K562 (cell line): ENCODE data around the gene ZFYVE21. TPM values are rescaled to one million over a fixed set of nuclear protein-coding genes. Genes with fewer than 3 reads are reported as not detected.

Source experiments
- ATAC-seq: fragments of 200-7000 bp; cut with Tn5 transposase; 3 replicates; pipeline ENCODE4 v1.9.1; 2020; ENCODE audit warnings: moderate library complexity
- BruUV-seq: library from RNA; stranded (reverse); fragments of 400-500 nt; replicated peaks from 2 replicates; lab custom pipeline; 2021; lab: Mats Ljungman, UMichigan
- CTCF ChIA-PET: fragments of 300-600 bp; formaldehyde crosslinking; extraction: SDS; loops from one replicate; lab custom pipeline; 2021; ENCODE audit warnings: low intra/inter-chr PET ratio; lab: Yijun Ruan, JAX
- POLR2A ChIA-PET: fragments of 300-600, 350-650 bp; sonication (Branson Sonifier 250); formaldehyde crosslinking; extraction: SDS; loops from one replicate; lab custom pipeline; 2021; ENCODE audit warnings: antibody characterized with exemption, inconsistent platforms; lab: Yijun Ruan, JAX
- DNase-seq, 4 experiments: peaks; one replicate each; pipeline versions ENCODE4 v3.0.0 to v3.0.0-alpha.2; 2011 to 2018; ENCODE audit warnings: low spot score in 3 of 4, mixed read lengths in 3 of 4; ENCODE audit errors: extremely low read depth in 1 of 4
- FAIRE-seq: peaks from 2 replicates; lab custom pipeline; 2011; peaks lifted over from hg19 to GRCh38; lab: Jason Lieb, UNC
- H2AFZ ChIP-seq: 2 replicates; pipeline ENCODE4 v1.6.0; 2011; ENCODE audit warnings: low read depth, low read length, control low read depth, inconsistent platforms
- H3K27ac ChIP-seq: fragments of 200-600 bp; 3 replicates; pipeline ENCODE4 v1.8.0; 2011; ENCODE audit warnings: low read depth, mild to moderate bottlenecking, control low read depth, inconsistent platforms, low read length, moderate library complexity, mixed read lengths; ENCODE audit errors: extremely low read depth
- H3K27me3 ChIP-seq, 2 experiments: fragments of 300-600 bp in 1 of 2; 2 replicates in 1 of 2; 3 replicates in 1 of 2; pipeline versions ENCODE4 v1.6.0 to v1.8.0; 2011; ENCODE audit warnings: inconsistent platforms in 2 of 2, low read length in 2 of 2, mild to moderate bottlenecking in 1 of 2, mixed read lengths in 1 of 2, moderate library complexity in 1 of 2; ENCODE audit not compliant: control insufficient read depth in 2 of 2, insufficient read depth in 2 of 2
- H3K36me3 ChIP-seq: fragments of 300-600 bp; 3 replicates; pipeline ENCODE4 v1.8.0; 2011; ENCODE audit warnings: mild to moderate bottlenecking, low read length, inconsistent platforms; ENCODE audit not compliant: control insufficient read depth, insufficient read depth
- H3K4me1 ChIP-seq, 2 experiments: fragments of 200-600 bp in 1 of 2; replicated peaks in 1 of 2; 2 replicates in 1 of 2; 3 replicates in 1 of 2; pipeline versions ENCODE4 v1.5.1 to v1.8.0; 2011; ENCODE audit warnings: inconsistent platforms in 2 of 2, low read length in 2 of 2, mild to moderate bottlenecking in 1 of 2, mixed read lengths in 1 of 2, moderate library complexity in 1 of 2; ENCODE audit not compliant: control insufficient read depth in 2 of 2, insufficient read depth in 2 of 2
- H3K4me2 ChIP-seq: 2 replicates; pipeline ENCODE4 v1.6.1; 2011; ENCODE audit warnings: low read length, control low read depth, inconsistent platforms, mixed read lengths; ENCODE audit not compliant: insufficient read depth
- H3K4me3 ChIP-seq: fragments of 200-600 bp; sonication (generic), shearing (Covaris generic); 2 replicates; pipeline ENCODE4 v1.5.1; 2016; ENCODE audit warnings: control low read depth, inconsistent platforms
- H3K79me2 ChIP-seq: fragments of 200-600 bp; 3 replicates; pipeline ENCODE4 v1.8.0; 2011; ENCODE audit warnings: low read length, inconsistent platforms; ENCODE audit not compliant: control insufficient read depth, insufficient read depth
- H3K9ac ChIP-seq, 2 experiments: 2 replicates each; pipeline versions ENCODE4 v1.6.0 to v1.6.1; 2011; ENCODE audit warnings: low read depth in 2 of 2, low read length in 2 of 2, control low read depth in 1 of 2, inconsistent platforms in 1 of 2, mild to moderate bottlenecking in 1 of 2, mixed read lengths in 1 of 2; ENCODE audit not compliant: insufficient read depth in 1 of 2
- H3K9me1 ChIP-seq: one replicate; pipeline ENCODE4 v1.6.0; 2011; ENCODE audit warnings: inconsistent platforms, mild to moderate bottlenecking, low read length, moderate library complexity; ENCODE audit not compliant: control insufficient read depth, insufficient read depth
- H3K9me3 ChIP-seq: replicated peaks from 2 replicates; pipeline ENCODE4 v1.5.1; 2011; ENCODE audit warnings: low read depth, low read length, inconsistent platforms; ENCODE audit not compliant: control insufficient read depth, insufficient read depth
- H4K20me1 ChIP-seq: replicated peaks from 2 replicates; pipeline ENCODE4 v1.6.1; 2011; ENCODE audit warnings: low read length, inconsistent platforms, mixed read lengths; ENCODE audit not compliant: control insufficient read depth, insufficient read depth
- COPS2 ChIP-seq: fragments of 450-650 bp; conservative IDR thresholded peaks from 2 replicates; pipeline ENCODE4 v1.6.1; 2016; ENCODE audit warnings: mild to moderate bottlenecking, moderate library complexity
- ELF2 ChIP-seq: fragments of 250-450 bp; sonication (Bioruptor Pico); IDR thresholded peaks from 2 replicates; pipeline ENCODE4 v1.5.0; 2021; ENCODE audit warnings: mild to moderate bottlenecking
- FIP1L1 ChIP-seq: fragments of 200-400 bp; formaldehyde crosslinking; IDR thresholded peaks from 2 replicates; pipeline ENCODE4 v1.6.1; 2018; ENCODE audit warnings: mild to moderate bottlenecking, low read depth, low read length; ENCODE audit not compliant: poor library complexity, severe bottlenecking
- NFYB ChIP-seq: IDR thresholded peaks from 2 replicates; pipeline ENCODE4 v1.6.1; 2011; ENCODE audit warnings: mild to moderate bottlenecking, moderate library complexity; ENCODE audit not compliant: insufficient read length; ENCODE audit errors: extremely low read depth
- NRF1 ChIP-seq, 2 experiments: fragments of 450-650 bp; IDR thresholded peaks in 1 of 2; conservative IDR thresholded peaks in 1 of 2; 2 replicates each; pipeline ENCODE4 v1.6.1; 2014; ENCODE audit warnings: mild to moderate bottlenecking in 2 of 2
- SIRT6 ChIP-seq: IDR thresholded peaks from one replicate; pipeline ENCODE4 v1.6.1; 2012; ENCODE audit warnings: low read depth, mild to moderate bottlenecking, control low read depth, inconsistent platforms, low read length, moderate library complexity
- SMARCC2 ChIP-seq: fragments of 450-650 bp; IDR thresholded peaks from 2 replicates; pipeline ENCODE4 v1.6.1; 2017; ENCODE audit warnings: antibody characterized with exemption, moderate library complexity, mild to moderate bottlenecking, low read depth
- SNRNP70 ChIP-seq: fragments of 200-400 bp; formaldehyde crosslinking; optimal IDR thresholded peaks from 2 replicates; pipeline ENCODE3; 2017; ENCODE audit warnings: low read depth, low read length
- TAF15 ChIP-seq: fragments of 200-400 bp; formaldehyde crosslinking; IDR thresholded peaks from 2 replicates; pipeline ENCODE4 v1.6.1; 2017; ENCODE audit warnings: mild to moderate bottlenecking, low read depth, low read length, moderate library complexity
- TEAD2 ChIP-seq: fragments of 450-650 bp; IDR thresholded peaks from 2 replicates; pipeline ENCODE4 v1.6.1; 2016; ENCODE audit warnings: missing genetic modification characterization, control low read depth, missing compliant biosample characterization
- ZBED1 ChIP-seq: IDR thresholded peaks from 2 replicates; pipeline ENCODE4 v1.6.1; 2014
- ZBTB17 ChIP-seq: fragments of 450-650 bp; formaldehyde crosslinking; IDR thresholded peaks from 2 replicates; pipeline ENCODE4 v1.4.0; 2020; ENCODE audit warnings: mild to moderate bottlenecking
- ZKSCAN1 ChIP-seq: fragments of 150-350 bp; IDR thresholded peaks from 2 replicates; pipeline ENCODE4 v1.6.1; 2016; ENCODE audit warnings: low read depth, low read length
- ZNF224 ChIP-seq: sonication (generic); formaldehyde crosslinking; IDR thresholded peaks from 2 replicates; pipeline ENCODE4 v1.8.0; 2022; ENCODE audit warnings: mild to moderate bottlenecking, missing genetic modification reagents
- ZNF699 ChIP-seq: fragments of 250-450 bp; sonication (Bioruptor Pico); IDR thresholded peaks from 2 replicates; pipeline ENCODE4 v1.8.0; 2021; ENCODE audit warnings: mild to moderate bottlenecking, moderate library complexity; ENCODE audit not compliant: insufficient replicate concordance
- ZNF717 ChIP-seq: fragments of 250-450 bp; sonication (Bioruptor Pico); IDR thresholded peaks from 2 replicates; pipeline ENCODE4 v1.5.0; 2021
- WGBS: fragments of 100-300 bp; shearing (Covaris generic); methylation state at CpG from one replicate; pipeline ENCODE4 v1.1.6; 2016; ENCODE audit warnings: low coverage, mixed read lengths; ENCODE audit not compliant: insufficient coverage; ENCODE audit errors: missing lambda C conversion rate; 5-methylcytosine and 5-hydroxymethylcytosine counted together
- in situ Hi-C: fragments of 300-500 bp; cut with MboI; formaldehyde crosslinking; loops from 4 replicates; pipeline ENCODE4 v1.15.0; 2018; ENCODE audit warnings: inconsistent platforms, mixed read lengths
- intact Hi-C: fragments of 100-400 bp; cut with micrococcal nuclease; formaldehyde crosslinking; loops from 2 replicates; pipeline ENCODE4 v1.14.2; 2022
- polyA plus RNA-seq, 8 experiments: library from polyadenylated mRNA; depleted of rRNA in 4 of 8; stranded (reverse) in 5 of 8; unstranded in 3 of 8; fragments of >200 nt; fragmentation: Nextera tagmentation in 2 of 8; fragmentation: Illumina TruSeq in 1 of 8; extraction: Ambion mirVana in 2 of 8; extraction: Trizol in 1 of 8; gene quantifications; 2 replicates each; pipeline versions ENCODE4 v1.2.1 to v1.2.3, GENCODE V29; 2011 to 2014; ENCODE audit warnings: inconsistent platforms in 1 of 8, missing spikeins in 1 of 8
- total RNA-seq, 7 experiments: library from RNA; depleted of rRNA in 6 of 7; stranded (reverse); fragments of >200 nt in 6 of 7; fragmentation: Illumina TruSeq in 2 of 7; extraction: Trizol in 2 of 7; gene quantifications; 2 replicates each; pipeline versions ENCODE4 v1.2.1 to v1.2.3, GENCODE V29; 2011 to 2021; ENCODE audit warnings: low replicate concordance in 1 of 7
- TF ChIP-seq, protein P1 (sequence below): fragments of 450-650 bp; conservative IDR thresholded peaks from 2 replicates; pipeline ENCODE4 v1.6.1; 2016; ENCODE audit warnings: missing genetic modification characterization, low read depth, mild to moderate bottlenecking, missing compliant biosample characterization, moderate library complexity
- TF ChIP-seq, protein P2 (sequence below): fragments of 450-650 bp; IDR thresholded peaks from one replicate; pipeline ENCODE4 v1.6.1; 2018; ENCODE audit warnings: mild to moderate bottlenecking, moderate library complexity; ENCODE audit not compliant: partially characterized antibody

Gene ZFYVE21
- total and polyA plus RNA-seq, 9 of the 15 experiments (the other 6 are each of a cell fraction or from before 2014, with no cell fraction given): 0.90 to 23.1 (median 15.6) TPM

DNA sequence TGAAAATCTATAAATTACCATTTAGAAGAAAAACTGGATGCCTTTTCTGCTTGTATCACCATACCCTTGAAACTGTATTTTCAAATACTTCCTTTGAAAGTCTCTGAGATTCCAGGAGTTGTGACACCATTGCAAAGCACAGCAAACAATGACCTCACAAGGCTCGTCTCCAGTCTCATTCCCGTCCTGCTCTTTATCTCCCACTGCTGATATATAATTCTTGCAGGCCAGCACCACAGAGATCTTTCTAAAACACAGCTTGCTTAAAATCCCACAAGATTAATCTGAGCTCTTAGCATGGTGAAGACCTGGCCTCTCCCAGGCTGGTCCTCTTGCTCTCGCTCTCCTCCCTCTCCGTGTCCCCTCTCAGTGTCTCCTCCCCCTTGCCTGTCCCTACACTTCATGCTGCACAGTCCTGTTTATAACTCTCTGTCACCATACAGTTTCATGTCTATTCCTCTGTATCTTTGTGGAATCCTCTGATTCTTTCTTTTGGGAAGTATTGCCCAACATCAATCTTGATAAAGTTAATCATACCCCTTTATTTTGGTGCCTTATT lies 51.8 kb downstream of the ZFYVE21 start:
- no peaks in the 10 kb centered on the region for H3K9me1 ChIP-seq
- no peak for ATAC-seq
- H3K4me3 ChIP-seq: no peak overlapping the region
- no peak overlapping the region for H3K9ac ChIP-seq
- TF ChIP-seq SNRNP70: no peak
- TF ChIP-seq ZNF224 (CRISPR knock-in tag): no peak
- no peak for TF ChIP-seq ZBTB17 (CRISPR knock-in tag)
- TF ChIP-seq, protein P1, sequence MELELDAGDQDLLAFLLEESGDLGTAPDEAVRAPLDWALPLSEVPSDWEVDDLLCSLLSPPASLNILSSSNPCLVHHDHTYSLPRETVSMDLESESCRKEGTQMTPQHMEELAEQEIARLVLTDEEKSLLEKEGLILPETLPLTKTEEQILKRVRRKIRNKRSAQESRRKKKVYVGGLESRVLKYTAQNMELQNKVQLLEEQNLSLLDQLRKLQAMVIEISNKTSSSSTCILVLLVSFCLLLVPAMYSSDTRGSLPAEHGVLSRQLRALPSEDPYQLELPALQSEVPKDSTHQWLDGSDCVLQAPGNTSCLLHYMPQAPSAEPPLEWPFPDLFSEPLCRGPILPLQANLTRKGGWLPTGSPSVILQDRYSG (tag): no peak
- TF ChIP-seq NFYB: no peak
- TF ChIP-seq TAF15: no peak
- no peak for TF ChIP-seq SMARCC2
- no peak for TF ChIP-seq NRF1 (conservative IDR thresholded peaks at IDR 0.05 in 1 of 2, IDR thresholded peaks at IDR 0.05 in 1 of 2)
- TF ChIP-seq ZNF699 (CRISPR knock-in tag): no peak
- TF ChIP-seq ELF2 (CRISPR knock-in tag): no peak
- TF ChIP-seq ZKSCAN1: no peak
- no peak for TF ChIP-seq COPS2
- TF ChIP-seq SIRT6: no peak
- no peak for TF ChIP-seq ZNF717 (CRISPR knock-in tag)
- TF ChIP-seq ZBED1: no peak
- TF ChIP-seq TEAD2: no peak
- TF ChIP-seq, protein P2, sequence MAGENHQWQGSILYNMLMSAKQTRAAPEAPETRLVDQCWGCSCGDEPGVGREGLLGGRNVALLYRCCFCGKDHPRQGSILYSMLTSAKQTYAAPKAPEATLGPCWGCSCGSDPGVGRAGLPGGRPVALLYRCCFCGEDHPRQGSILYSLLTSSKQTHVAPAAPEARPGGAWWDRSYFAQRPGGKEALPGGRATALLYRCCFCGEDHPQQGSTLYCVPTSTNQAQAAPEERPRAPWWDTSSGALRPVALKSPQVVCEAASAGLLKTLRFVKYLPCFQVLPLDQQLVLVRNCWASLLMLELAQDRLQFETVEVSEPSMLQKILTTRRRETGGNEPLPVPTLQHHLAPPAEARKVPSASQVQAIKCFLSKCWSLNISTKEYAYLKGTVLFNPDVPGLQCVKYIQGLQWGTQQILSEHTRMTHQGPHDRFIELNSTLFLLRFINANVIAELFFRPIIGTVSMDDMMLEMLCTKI: no peak
- TF ChIP-seq FIP1L1: no peak
- CTCF ChIA-PET: no interaction called here
- H4K20me1 ChIP-seq: no peaks in the 10 kb centered on the region
- POLR2A ChIA-PET: no interaction called here
- H3K4me1 ChIP-seq: peaks cover 0 to 3% of the 10 kb centered on the region in 2 experiments; a peak in 2 of 5 replicates
- H2AFZ ChIP-seq: no peak overlapping the region
- intact Hi-C loops (no loop called here), in situ Hi-C loops (no loop called here)
- no peak for FAIRE-seq
- no peak overlapping the region for H3K27ac ChIP-seq
- no peaks in the 10 kb centered on the region for H3K36me3 ChIP-seq
- H3K27me3 ChIP-seq: peaks cover 0 to 6% of the 10 kb centered on the region in 2 experiments; a peak in 3 of 5 replicates
- DNase-seq: no peak
- no TSS peak for BruUV-seq
- H3K4me2 ChIP-seq: no peak overlapping the region
- H3K79me2 ChIP-seq: no peaks in the 10 kb centered on the region
- H3K9me3 ChIP-seq: no peaks in the 10 kb centered on the region
- 0% methylated on average over 3 of the region's 4 CpGs for whole genome bisulfite sequencing
